Ovary (tissue), 3 donors: ENCODE results near the gene CAPZB.

Source experiments
- CTCF ChIP-seq, 3 donors: fragments of 450-650 bp in 2 of 3; fragments of 200-600 bp in 1 of 3; IDR thresholded peaks; one replicate each; pipeline versions ENCODE4 v1.5.1 to v1.8.0; 2016 to 2022; ENCODE audit warnings: antibody characterized with exemption in 3 of 3, mild to moderate bottlenecking in 1 of 3
- EP300 ChIP-seq: sonication (generic); formaldehyde crosslinking; IDR thresholded peaks from one replicate; pipeline ENCODE4 v1.6.1; 2017; ENCODE audit warnings: antibody characterized with exemption
- POLR2A ChIP-seq: fragments of 450-650 bp; IDR thresholded peaks from one replicate; pipeline ENCODE4 v1.6.1; 2017; ENCODE audit warnings: antibody characterized with exemption, mild to moderate bottlenecking, moderate library complexity
- donor health status: DM: no; HTN: no; CAD: no.

- TF ChIP-seq CTCF (IDR thresholded peaks at IDR 0.05) (no peak), POLR2A (no peak), EP300 (no peak)
These were observed 104.1 kb downstream of the CAPZB start for GRCh38 chr1:19381261-19381660.
